ENCODE measurements around the gene RIN3. TPM values are rescaled to one million over a fixed set of nuclear protein-coding genes. Genes with fewer than 3 reads are reported as not detected.

The RIN3 gene
- polyA plus RNA-seq, 6 donors from 2014 or later = 7.6 to 43.7 (median 24.5) TPM

DNA sequence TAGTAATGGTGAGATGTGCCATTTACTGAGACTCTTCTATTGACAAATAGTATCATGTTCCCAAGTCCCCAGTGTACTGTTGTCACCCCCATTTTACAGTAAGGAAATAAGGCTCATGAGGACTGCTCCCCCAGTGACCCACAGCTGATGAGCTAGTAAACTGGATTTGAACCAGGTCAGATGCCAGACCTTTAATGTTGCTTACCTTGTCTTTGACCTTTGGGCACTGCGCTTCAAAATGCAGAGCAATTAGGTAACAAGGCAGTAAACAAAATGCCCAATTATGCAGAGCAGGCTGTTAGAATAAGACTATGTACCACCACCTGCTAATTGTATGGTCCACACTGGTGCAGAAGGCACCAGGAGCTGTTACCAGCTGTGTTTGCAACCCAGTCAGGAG lies 38.5 kb upstream of the RIN3 start:
- peaks cover 0 to 4% (median 3%) of the 10 kb centered on the region in 3 donors for H3K4me1 Mint-ChIP-seq
- DNase-seq (no peak), ATAC-seq (ENCODE audit: low read depth in 2 of 2) (no peak)
- peaks cover 0 to 21% (median 10%) of the 10 kb centered on the region in 7 donors for H3K9me3 Mint-ChIP-seq
- no peak overlapping the region for H3K4me3 Mint-ChIP-seq
- H3K36me3 Mint-ChIP-seq = peaks cover 0 to 6% of the 10 kb centered on the region in 2 donors
- H3K27me3 Mint-ChIP-seq = peaks cover 0 to 9% (median 4%) of the 10 kb centered on the region in 3 donors
- no peak overlapping the region for H3K27ac Mint-ChIP-seq

DNA sequence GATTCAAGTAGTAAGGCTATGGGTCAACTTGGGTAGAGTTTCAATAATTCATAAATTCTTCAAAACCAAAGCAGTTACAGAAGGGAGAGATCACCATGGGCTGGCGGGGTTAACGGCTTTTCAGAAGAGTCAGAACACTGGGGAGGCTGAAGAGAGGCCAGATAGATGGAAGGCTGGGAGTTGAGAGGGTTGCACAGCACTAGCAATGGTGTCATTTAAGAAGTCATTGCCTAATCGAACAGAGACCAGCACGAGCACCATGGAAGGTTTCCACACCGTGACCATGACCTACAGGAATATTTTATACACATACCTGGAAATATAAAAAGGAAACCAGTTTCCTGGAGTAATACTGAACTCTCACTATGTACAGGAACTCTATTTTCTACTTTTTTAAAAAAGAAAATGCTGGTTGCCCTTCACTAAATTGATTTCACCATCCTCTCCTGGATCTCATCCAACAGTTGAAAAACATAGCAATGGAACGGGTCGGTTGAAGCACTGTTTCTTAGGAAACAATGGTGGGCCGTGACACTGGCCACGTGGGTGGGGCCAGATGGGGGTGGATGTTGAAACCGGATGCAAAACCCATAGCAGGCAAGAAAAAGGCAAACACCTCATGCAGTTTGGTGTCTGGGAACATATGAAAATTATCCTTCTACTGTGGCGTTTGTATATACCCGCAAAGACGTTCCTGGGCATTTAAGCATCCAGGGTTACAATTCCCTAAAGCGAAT lies 38.0 kb upstream of the RIN3 start:
- ATAC-seq (ENCODE audit: low read depth in 2 of 2) (no peak), DNase-seq (no peak)
- Mint-ChIP-seq H3K4me3 (no peak overlapping the region), H3K27me3 (peaks cover 0 to 9% (median 4%) of the 10 kb centered on the region in 3 donors), H3K9me3 (peaks cover 0 to 18% (median 11%) of the 10 kb centered on the region in 7 donors), H3K4me1 (peaks cover 0 to 4% (median 3%) of the 10 kb centered on the region in 3 donors), H3K36me3 (peaks cover 0 to 6% of the 10 kb centered on the region in 2 donors), H3K27ac (no peak overlapping the region)

DNA sequence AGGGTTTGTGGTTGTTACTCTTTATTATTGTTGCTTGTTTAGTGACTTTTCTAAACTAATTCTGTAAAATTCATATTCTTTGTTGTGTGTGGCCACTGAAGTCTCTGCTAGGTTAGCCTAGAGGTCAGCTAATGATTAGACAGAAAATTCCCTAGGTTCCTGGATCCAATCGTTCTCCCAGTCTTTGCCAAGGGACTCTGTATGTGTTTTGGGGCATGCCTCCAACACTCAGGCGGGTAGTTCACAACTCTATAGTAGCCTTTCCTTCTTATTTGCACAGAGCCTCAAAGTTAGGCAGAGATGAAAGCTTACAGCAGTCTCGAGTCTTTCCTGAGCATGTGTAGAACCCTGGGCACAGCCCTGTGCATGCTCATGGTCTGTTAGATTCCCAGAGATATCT lies 32.7 kb upstream of the RIN3 start:
- no peak for ATAC-seq (ENCODE audit: low read depth in 2 of 2)
- DNase-seq = no peak
- Mint-ChIP-seq H3K4me1 (no peaks in the 10 kb centered on the region), H3K36me3 (peaks cover 0 to 6% of the 10 kb centered on the region in 2 donors), H3K9me3 (peaks cover 0 to 18% (median 12%) of the 10 kb centered on the region in 7 donors), H3K27ac (no peak overlapping the region), H3K27me3 (peaks cover 4 to 46% (median 15%) of the 10 kb centered on the region in 3 donors), H3K4me3 (no peak overlapping the region)

DNA sequence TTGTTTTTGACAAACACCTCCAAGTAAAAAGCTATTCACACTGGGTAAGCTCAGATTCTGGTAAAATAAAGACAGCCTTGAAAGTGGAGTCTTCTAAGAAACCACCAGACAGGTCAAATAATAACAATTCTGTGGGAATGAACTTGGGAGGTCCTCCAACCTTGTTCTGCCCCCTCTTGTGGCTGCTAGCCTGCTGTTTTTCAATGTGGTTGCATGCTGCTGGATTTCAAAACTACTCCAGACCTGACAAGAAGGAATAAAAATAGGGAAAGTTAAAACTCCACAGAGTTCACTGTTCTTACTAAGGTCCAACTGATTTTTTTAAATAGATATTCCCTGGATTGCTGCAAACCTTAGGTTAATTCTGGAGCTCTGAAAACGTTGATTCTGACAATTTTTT lies 32.2 kb upstream of the RIN3 start:
- Mint-ChIP-seq H3K27ac (no peak overlapping the region), H3K4me1 (no peaks in the 10 kb centered on the region), H3K36me3 (peaks cover 0 to 6% of the 10 kb centered on the region in 2 donors)

DNA sequence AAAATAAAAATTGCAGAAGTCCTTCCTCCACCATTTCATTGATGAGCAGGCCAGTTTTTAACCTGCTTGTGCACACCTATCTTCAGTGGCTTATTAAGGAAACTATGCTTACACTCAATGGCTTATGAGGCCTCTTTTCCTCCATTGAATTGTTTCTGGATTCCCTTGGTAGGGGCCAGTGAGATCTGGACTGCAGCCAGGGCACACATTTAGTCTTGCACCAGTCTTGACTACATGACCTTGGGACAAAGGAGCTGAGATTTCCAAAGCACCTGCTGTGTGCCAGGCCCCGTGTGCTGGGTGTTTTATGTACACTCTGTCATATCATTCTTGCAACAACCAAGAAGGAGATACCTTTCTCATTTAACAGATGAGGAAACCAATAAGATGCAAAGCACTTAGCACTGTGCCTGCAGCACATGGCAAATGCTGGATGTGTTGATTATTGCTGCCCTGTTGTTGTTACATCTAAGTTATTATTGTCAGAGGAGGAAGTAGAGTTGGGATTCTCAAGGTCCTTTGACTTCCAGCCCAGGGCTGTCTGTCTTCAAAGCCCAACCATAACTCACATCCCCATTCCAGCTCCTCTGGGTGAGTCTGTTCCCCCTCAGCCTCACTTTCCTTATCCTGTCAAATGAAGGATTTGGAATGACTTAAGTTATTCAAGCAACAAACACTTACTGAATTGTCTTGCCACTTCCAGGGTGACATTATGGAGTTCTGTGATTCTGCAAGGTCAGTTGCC lies 31.6 kb upstream of the RIN3 start:
- Mint-ChIP-seq H3K36me3 (peaks cover 0 to 6% of the 10 kb centered on the region in 2 donors), H3K27me3 (peaks cover 12 to 53% (median 24%) of the 10 kb centered on the region in 3 donors), H3K4me3 (no peak overlapping the region), H3K27ac (no peak overlapping the region), H3K4me1 (no peaks in the 10 kb centered on the region), H3K9me3 (peaks cover 0 to 18% (median 12%) of the 10 kb centered on the region in 7 donors)
- ATAC-seq (ENCODE audit: low read depth in 2 of 2) (no peak), DNase-seq (no peak)

More for the DNA sequence above, 32.2 kb upstream of the RIN3 start:
- Mint-ChIP-seq H3K9me3 (peaks cover 0 to 18% (median 12%) of the 10 kb centered on the region in 7 donors), H3K27me3 (peaks cover 6 to 47% (median 20%) of the 10 kb centered on the region in 3 donors), H3K4me3 (no peak overlapping the region)
- no peak for DNase-seq
- no peak for ATAC-seq (ENCODE audit: low read depth in 2 of 2)

DNA sequence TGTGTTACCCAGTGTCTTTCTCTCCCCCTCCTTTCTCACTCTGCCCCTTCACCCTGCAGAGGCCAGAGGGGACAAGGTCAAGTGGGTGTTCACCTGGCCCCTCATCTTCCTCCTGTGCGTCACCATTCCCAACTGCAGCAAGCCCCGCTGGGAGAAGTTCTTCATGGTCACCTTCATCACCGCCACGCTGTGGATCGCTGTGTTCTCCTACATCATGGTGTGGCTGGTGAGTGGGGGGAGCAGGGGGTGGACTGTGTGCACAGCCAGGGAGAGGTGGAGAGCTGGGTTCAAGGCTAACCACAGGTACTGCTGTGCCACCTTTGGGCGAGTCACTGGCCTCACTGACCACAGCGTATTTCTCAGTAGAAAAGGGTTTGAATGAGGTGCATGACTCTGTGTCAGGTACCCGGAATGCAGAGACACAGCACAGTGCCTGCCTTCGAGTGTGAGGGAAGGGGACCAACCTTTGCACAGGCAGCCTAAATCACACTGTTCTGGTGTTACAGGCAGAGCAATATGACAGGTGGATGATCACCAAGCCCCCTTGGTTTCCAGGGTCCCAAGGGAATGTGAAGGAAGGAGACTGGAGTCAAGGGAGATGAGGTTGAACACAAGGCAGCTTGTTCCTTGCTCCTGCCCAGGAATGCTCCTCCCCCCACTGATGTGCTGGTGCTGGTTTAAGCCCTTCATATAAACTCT lies 30.8 kb upstream of the RIN3 start:
- no peak for ATAC-seq (ENCODE audit: low read depth in 2 of 2)
- Mint-ChIP-seq H3K36me3 (peaks cover 0 to 6% of the 10 kb centered on the region in 2 donors), H3K27me3 (peaks cover 15 to 61% (median 32%) of the 10 kb centered on the region in 3 donors), H3K4me3 (peak overlapping the region in 1 of 8 donors; percentile 66), H3K9me3 (peaks cover 0 to 18% (median 12%) of the 10 kb centered on the region in 7 donors), H3K27ac (peak overlapping the region in 1 of 6 donors; percentile 59), H3K4me1 (peaks cover 0 to 6% (median 3%) of the 10 kb centered on the region in 3 donors)
- no peak for DNase-seq

DNA sequence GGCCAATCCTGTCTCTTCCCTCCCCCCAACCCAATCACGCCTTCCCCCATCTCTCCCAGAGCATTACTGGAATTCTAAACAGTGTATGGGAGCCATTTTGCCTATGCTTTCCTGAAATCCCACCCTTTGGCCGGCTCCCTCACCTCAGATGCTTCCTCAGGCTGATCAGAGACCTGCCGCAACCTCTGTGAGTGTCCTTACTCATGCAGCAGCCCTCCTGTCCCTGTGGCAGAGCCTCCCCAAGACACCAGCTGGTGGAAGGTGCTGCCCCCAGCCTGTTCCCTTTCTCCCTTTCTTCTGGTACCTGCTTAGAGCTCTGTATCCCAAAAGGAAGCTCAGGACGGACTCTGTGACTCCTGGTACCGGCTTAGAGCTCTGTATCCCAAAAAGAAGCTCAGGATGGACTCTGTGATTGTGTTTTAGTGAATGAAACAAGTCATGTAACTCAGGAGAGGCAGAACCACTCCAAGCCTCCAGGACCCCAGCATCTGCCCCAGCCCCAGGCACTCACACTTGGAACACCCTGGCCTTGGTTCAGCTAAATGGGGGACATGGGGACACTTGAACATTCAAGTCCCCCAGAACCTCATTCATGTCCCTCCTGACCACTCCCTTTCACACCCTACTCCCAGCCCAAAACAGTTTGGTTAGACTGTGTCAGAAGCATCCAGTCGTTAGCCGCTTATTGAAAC lies 29.3 kb upstream of the RIN3 start:
- no peaks in the 10 kb centered on the region for H3K36me3 Mint-ChIP-seq
- peaks cover 0 to 6% (median 3%) of the 10 kb centered on the region in 3 donors for H3K4me1 Mint-ChIP-seq
- DNase-seq = no peak
- no peak for ATAC-seq (ENCODE audit: low read depth in 2 of 2)
- peaks cover 15 to 65% (median 32%) of the 10 kb centered on the region in 3 donors for H3K27me3 Mint-ChIP-seq
- no peak overlapping the region for H3K4me3 Mint-ChIP-seq
- no peak overlapping the region for H3K27ac Mint-ChIP-seq
- peaks cover 0 to 8% (median 4%) of the 10 kb centered on the region in 7 donors for H3K9me3 Mint-ChIP-seq

DNA sequence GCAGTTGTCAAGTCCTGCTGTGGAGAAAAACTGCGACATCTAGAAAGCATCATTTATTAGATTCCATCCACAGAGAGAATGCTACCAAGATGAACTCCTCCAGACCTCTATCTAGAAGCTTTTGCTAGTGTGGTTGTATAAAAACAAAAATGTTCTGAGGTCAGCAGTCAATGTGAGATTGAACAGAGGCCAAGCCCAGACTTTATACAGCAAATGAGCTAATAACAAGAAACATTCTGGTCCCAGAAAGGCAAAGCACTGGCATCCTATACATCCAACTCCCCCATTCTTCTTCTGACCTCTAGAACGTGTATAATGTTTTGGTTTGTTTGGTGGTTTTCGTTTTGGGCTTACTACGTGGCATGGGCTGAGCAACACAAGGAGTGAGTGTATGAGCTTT lies 26.7 kb upstream of the RIN3 start:
- DNase-seq (no peak), ATAC-seq (ENCODE audit: low read depth in 2 of 2) (no peak)
- Mint-ChIP-seq H3K27ac (no peak overlapping the region), H3K27me3 (peaks cover 16 to 46% (median 40%) of the 10 kb centered on the region in 3 donors), H3K4me3 (no peak overlapping the region), H3K4me1 (peaks cover 0 to 6% (median 3%) of the 10 kb centered on the region in 3 donors), H3K36me3 (no peaks in the 10 kb centered on the region), H3K9me3 (no peaks in the 10 kb centered on the region)

DNA sequence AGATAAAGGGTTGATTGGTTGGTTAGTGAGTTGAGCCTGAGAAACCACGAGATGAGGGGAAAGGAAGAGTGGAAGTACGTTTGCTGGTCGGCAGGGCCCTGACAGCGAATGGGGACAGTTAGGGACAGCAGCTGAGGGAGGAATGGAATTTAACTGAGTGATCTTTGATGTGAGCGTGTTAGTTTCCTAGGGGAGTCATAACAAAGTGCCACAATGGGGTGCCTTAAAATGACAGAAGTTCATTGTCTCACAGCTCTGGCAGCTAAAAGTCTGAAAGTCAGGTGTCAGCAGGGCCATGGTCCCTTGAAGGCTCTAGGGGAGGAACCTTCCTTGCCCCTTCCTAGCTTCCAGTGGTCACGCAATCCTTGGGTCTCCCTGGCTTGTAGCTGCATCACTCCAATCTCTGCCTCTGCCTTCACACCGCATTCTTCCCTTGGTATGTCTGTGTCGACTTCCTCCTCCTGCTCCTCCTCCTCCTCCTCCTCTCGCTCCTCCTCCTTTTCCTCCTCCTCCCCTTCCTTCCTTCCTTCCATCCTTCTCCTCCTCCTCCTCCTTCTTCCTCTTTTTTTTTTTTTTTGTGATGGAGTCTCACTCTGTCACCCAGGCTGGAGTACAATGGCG lies 26.0 kb upstream of the RIN3 start:
- peaks cover 16 to 42% (median 40%) of the 10 kb centered on the region in 3 donors for H3K27me3 Mint-ChIP-seq
- peak overlapping the region in 1 of 6 donors; percentile 88 for H3K27ac Mint-ChIP-seq
- no peak for DNase-seq
- no peak for ATAC-seq (ENCODE audit: low read depth in 2 of 2)
- H3K9me3 Mint-ChIP-seq = no peaks in the 10 kb centered on the region
- H3K4me1 Mint-ChIP-seq = peaks cover 0 to 6% (median 3%) of the 10 kb centered on the region in 3 donors
- no peak overlapping the region for H3K4me3 Mint-ChIP-seq
- peaks cover 0 to 6% of the 10 kb centered on the region in 2 donors for H3K36me3 Mint-ChIP-seq

DNA sequence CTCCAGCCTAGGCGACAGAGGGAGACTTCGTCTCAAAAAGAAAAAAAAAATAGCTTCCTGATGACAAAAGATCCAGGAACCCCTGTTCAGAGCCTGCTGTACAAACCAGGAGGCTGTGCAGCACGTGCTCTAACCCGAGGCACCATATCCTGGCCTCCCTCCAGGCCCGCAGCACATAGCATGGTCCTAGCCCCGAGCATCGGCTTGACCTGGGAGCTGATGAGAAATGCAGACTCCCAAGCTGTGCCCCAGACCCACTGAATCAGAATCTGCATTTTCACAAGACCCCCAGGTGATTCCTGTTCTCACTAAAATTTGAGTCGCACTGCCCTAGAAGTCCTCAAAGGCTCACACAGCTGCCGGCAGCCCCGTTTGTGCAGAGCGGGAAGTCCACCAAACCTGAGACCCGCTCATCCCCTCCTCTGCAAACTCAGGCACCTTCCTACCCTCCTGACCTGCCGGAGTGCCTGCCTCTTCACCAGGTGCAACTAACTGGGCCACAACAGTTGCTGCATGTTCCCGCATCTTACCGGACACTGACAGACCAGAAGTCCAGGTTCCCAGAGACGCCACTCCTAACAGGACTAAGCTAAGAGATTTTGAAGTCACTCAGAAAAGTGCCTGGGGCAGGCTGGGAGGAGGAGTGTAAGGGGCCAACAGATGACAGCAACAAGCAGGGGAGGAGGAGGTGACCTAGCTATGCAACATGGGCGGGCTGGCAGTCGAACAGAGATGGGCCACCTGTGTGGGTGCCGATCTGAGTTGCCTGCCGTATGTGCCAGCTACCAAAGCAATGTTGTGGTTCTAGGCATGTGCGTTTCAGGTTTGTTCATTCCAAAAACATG lies 24.0 kb upstream of the RIN3 start:
- Mint-ChIP-seq H3K9me3 (no peaks in the 10 kb centered on the region), H3K36me3 (peaks cover 0 to 6% of the 10 kb centered on the region in 2 donors), H3K27ac (peak overlapping the region in 2 of 6 donors; percentile 79 to 91), H3K4me3 (no peak overlapping the region), H3K4me1 (peaks cover 0 to 6% (median 3%) of the 10 kb centered on the region in 3 donors), H3K27me3 (peaks cover 16 to 41% (median 29%) of the 10 kb centered on the region in 3 donors)
- ATAC-seq (ENCODE audit: low read depth in 2 of 2) (no peak), DNase-seq (no peak)

DNA sequence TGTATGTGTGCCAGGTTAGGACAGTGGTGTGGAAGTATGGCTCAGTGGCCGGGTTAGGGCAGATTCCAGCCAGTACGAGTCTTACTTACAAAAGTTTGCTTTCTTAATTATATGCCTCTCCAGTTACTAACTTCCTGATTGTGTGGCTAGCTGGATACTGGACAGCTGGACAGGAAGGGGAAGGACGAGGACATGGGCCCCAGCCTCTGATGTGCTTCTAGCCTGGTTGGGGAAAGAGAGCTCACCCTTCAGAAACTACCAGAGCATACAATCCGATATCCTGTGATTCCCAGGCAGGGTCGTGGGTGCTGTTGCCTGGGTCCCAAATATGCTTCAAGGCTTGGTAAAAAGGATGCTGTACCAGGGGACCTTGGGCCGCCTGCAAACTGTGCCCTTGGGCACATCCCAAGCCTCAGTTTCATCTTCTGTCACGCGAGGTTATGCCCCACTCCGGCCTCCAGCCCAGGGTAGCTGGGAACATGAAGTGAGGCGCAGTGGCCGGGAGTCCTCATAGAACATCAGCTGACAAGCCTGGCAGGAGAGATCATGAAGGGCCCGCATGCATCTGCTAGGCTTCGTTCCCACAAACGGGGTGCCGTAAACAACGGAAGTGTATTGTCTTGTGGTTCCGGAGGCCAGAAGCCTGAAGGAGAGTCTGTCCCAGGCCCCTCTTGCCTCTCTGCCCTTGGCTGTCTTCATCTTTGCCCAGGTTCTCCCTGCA lies 23.2 kb upstream of the RIN3 start:
- Mint-ChIP-seq H3K9me3 (no peaks in the 10 kb centered on the region), H3K4me3 (no peak overlapping the region), H3K4me1 (peaks cover under 1 to 6% (median 3%) of the 10 kb centered on the region in 3 donors), H3K36me3 (peaks cover 0 to 6% of the 10 kb centered on the region in 2 donors), H3K27ac (peak overlapping the region in 2 of 6 donors; percentile 42 to 54), H3K27me3 (peaks cover 16 to 33% (median 28%) of the 10 kb centered on the region in 3 donors)
- no peak for DNase-seq
- ATAC-seq (ENCODE audit: low read depth in 2 of 2) = no peak

Data from naive B cell (primary cell).